H1 (cell line): ENCODE measurements around the gene PTTG1IP. TPM values are rescaled to one million over a fixed set of nuclear protein-coding genes. Genes with fewer than 3 reads are reported as not detected.

Experiments used
- ASH2L ChIP-seq: fragments of 200-600, 300-600 bp; sonication (generic); IDR thresholded peaks from one replicate; pipeline ENCODE4 v1.7.1; 2017; ENCODE audit warnings: low read length
- CHD2 ChIP-seq: IDR thresholded peaks from 2 replicates; pipeline ENCODE4 v1.6.1; 2012; ENCODE audit warnings: low read length, improper control_type of control experiment
- CHD7 ChIP-seq: fragments of 300-600 bp; sonication (generic); IDR thresholded peaks from 2 replicates; pipeline ENCODE4 v1.7.1; 2012; ENCODE audit warnings: low read length, moderate library complexity, mild to moderate bottlenecking, inconsistent platforms; ENCODE audit not compliant: insufficient replicate concordance
- EZH2 ChIP-seq: fragments of 200-600 bp; sonication (generic); IDR thresholded peaks from 2 replicates; pipeline ENCODE4 v1.7.1; 2012; ENCODE audit warnings: low read depth, mild to moderate bottlenecking, moderate library complexity, low read length, inconsistent platforms; ENCODE audit not compliant: severe bottlenecking
- NRF1 ChIP-seq: IDR thresholded peaks from 2 replicates; pipeline ENCODE4 v1.6.1; 2011; ENCODE audit warnings: mild to moderate bottlenecking, low read depth, low read length, improper control_type of control experiment
- PHF8 ChIP-seq: fragments of 200-600 bp; sonication (generic); conservative IDR thresholded peaks from 2 replicates; pipeline ENCODE4 v1.7.1; 2012; ENCODE audit warnings: low read depth, mild to moderate bottlenecking, inconsistent platforms, low read length, moderate library complexity
- polyA plus RNA-seq, 7 experiments: library from polyadenylated mRNA; depleted of rRNA in 3 of 7; stranded (reverse) in 5 of 7; unstranded in 2 of 7; fragments of >200 nt in 5 of 7; fragments of 200-250 nt in 2 of 7; gene quantifications; 1 replicate in 5 of 7; 2 replicates in 1 of 7; 4 replicates in 1 of 7; pipeline versions ENCODE4 v1.2.1 to v1.2.3, GENCODE V29; 2011 to 2013; ENCODE audit warnings: missing spikeins in 2 of 7, mixed read lengths in 2 of 7
- total RNA-seq: library from RNA; stranded (reverse); fragmentation: NEBNext Ultra II Directional; extraction: Animal tissue kit (Norgen Biotek cat#: 25700); gene quantifications from 2 replicates; pipeline ENCODE4 v1.2.1, GENCODE V29; 2021

The PTTG1IP gene
- total and polyA plus RNA-seq, 2 of the 8 experiments (the other 6 are each of a cell fraction or from before 2014, with no cell fraction given): 90.8 to 130 TPM

GRCh38 chr21:44874497-44875315 lies 1.2 kb upstream of the PTTG1IP start (continued):
- no peak for TF ChIP-seq CHD7
- peak; percentile 52; the same call in 1 of the 2 replicates for TF ChIP-seq CHD2
- TF ChIP-seq EZH2: peak; percentile 64
- TF ChIP-seq PHF8: no peak
- TF ChIP-seq ASH2L: peak; percentile 46
- no peak for TF ChIP-seq NRF1
